ENCODE results near the gene MTHFD1. TPM values are rescaled to one million over a fixed set of nuclear protein-coding genes. Genes with fewer than 3 reads are reported as not detected.

Gene MTHFD1
- total RNA-seq, 1 experiment from 2014 or later, result 226 TPM

DNA sequence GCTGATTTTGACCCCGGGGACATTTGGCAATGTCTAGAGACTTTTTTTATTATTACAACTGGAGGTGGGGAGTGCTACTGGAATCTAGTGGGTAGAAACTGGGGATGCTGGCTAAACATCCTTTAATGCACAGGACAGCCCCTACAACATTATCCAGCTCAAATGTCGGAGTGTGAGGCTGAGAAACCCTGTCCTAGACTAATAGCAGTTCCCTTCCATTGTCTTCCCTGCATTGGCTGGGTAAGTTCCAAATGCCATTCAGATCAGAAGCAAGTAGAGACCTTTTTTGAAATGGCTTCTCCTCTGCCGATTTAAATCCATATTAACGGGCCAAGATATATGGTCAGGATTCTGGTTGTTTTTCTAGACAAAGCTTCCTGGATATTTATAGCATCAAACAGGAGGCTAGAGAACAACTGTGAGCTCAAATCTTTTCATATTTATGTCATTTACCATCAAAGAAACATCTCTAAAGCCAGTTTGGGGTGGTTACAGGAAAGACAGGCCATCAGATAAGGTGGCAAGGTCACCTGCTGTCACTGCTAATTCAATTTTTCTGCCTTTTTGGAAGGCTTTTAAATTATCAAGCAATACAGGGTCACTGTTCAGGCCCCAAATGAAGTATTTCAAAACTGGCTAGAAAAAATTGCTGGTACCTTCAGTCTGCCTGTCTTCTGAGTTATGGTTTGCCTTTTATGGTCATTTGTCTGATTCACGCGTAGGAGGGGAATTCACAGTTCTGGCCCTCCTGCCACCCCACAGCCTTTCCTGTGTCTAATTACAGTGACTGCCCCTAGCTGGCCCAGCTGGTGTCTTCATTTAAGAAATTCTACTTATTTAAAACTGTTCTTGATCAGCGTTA is 57.1 kb downstream of the MTHFD1 start:
- Mint-ChIP-seq H3K36me3 (peaks cover 72% of the 10 kb centered on the region), H3K27ac (no peak overlapping the region; the same call in 1 of the 2 replicates), H3K4me3 (no peak overlapping the region), H3K4me1 (no peaks in the 10 kb centered on the region), H3K9me3 (no peaks in the 10 kb centered on the region), H3K27me3 (ENCODE audit: low read depth) (no peaks in the 10 kb centered on the region)
- POLR2A ChIA-PET, result no interaction called here
- no peak for TF ChIP-seq RORB (CRISPR knock-in tag; IDR thresholded peaks at IDR 0.05)
- no peak for TF ChIP-seq CREM (CRISPR knock-in tag; IDR thresholded peaks at IDR 0.05)
- no peak for TF ChIP-seq ZNF396 (CRISPR knock-in tag; IDR thresholded peaks at IDR 0.05; ENCODE audit: borderline replicate concordance)
- CTCF ChIA-PET, result interaction anchor here (1.7 kb wide), 1 partner anchor 101 kb away, joined by 5 read pairs; no protein-coding TSS in a partner anchor
- DNase-seq (ENCODE audit: low spot score) (no peak), ATAC-seq (no peak)

DNA sequence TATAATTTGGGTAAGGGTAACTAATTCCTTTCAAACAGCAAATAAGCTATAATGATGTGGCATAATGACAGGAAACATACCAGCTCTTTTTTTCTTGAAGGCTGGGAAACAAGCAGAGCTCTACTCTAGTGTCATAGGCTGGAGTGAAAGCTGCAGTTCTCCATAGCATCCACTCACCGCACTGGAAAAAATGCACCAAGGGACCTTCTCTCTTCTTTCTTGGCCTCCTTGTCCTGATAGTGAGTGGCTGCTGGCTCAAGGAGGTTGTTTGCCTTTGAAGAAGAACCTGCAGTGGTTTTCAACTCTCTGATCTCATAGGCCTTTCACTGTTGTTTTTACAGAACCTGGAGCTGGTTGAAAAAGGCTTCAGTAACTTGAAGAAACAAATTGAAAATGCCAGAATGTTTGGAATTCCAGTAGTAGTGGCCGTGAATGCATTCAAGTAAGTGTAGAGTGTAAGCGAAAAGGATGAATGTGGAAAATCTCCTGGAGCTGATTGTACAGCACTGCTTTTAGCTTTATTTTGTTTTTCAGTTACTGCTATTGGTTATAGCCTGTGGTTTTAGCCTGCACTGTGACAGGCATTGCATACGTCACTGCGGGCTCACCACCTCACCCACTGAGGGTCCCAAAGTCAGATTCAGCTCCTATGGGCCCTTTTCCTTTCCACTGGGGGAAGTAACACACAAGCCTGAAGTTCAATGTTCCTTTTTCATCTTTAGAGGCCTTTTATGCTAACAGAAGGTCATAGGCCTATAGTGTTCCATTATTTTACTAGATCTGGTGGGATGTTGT is 59.9 kb downstream of the MTHFD1 start:
- Mint-ChIP-seq H3K4me1 (no peaks in the 10 kb centered on the region), H3K27ac (no peak overlapping the region), H3K9me3 (no peaks in the 10 kb centered on the region), H3K36me3 (peaks cover 66% of the 10 kb centered on the region), H3K27me3 (ENCODE audit: low read depth) (no peaks in the 10 kb centered on the region), H3K4me3 (no peak overlapping the region)
- ATAC-seq (no peak), DNase-seq (ENCODE audit: low spot score) (no peak)
- TF ChIP-seq, protein P1, sequence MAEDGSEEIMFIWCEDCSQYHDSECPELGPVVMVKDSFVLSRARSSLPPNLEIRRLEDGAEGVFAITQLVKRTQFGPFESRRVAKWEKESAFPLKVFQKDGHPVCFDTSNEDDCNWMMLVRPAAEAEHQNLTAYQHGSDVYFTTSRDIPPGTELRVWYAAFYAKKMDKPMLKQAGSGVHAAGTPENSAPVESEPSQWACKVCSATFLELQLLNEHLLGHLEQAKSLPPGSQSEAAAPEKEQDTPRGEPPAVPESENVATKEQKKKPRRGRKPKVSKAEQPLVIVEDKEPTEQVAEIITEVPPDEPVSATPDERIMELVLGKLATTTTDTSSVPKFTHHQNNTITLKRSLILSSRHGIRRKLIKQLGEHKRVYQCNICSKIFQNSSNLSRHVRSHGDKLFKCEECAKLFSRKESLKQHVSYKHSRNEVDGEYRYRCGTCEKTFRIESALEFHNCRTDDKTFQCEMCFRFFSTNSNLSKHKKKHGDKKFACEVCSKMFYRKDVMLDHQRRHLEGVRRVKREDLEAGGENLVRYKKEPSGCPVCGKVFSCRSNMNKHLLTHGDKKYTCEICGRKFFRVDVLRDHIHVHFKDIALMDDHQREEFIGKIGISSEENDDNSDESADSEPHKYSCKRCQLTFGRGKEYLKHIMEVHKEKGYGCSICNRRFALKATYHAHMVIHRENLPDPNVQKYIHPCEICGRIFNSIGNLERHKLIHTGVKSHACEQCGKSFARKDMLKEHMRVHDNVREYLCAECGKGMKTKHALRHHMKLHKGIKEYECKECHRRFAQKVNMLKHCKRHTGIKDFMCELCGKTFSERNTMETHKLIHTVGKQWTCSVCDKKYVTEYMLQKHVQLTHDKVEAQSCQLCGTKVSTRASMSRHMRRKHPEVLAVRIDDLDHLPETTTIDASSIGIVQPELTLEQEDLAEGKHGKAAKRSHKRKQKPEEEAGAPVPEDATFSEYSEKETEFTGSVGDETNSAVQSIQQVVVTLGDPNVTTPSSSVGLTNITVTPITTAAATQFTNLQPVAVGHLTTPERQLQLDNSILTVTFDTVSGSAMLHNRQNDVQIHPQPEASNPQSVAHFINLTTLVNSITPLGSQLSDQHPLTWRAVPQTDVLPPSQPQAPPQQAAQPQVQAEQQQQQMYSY (CRISPR knock-in tag; IDR thresholded peaks at IDR 0.05), result no peak
- TF ChIP-seq ETV6 (CRISPR knock-in tag; IDR thresholded peaks at IDR 0.05) (no peak), ZNF671 (CRISPR knock-in tag; IDR thresholded peaks at IDR 0.05) (no peak), FOXJ3 (CRISPR knock-in tag; IDR thresholded peaks at IDR 0.05; ENCODE audit: borderline replicate concordance) (no peak), ZNF121 (CRISPR knock-in tag; IDR thresholded peaks at IDR 0.05) (no peak), ZBTB21 (CRISPR knock-in tag; IDR thresholded peaks at IDR 0.05; ENCODE audit: borderline replicate concordance) (no peak), MXD4 (CRISPR knock-in tag; IDR thresholded peaks at IDR 0.05; ENCODE audit: borderline replicate concordance) (no peak), OVOL2 (CRISPR knock-in tag; IDR thresholded peaks at IDR 0.05; ENCODE audit: borderline replicate concordance) (no peak), HMGA2 (CRISPR knock-in tag; IDR thresholded peaks at IDR 0.05) (no peak)
- TF ChIP-seq, protein P2, sequence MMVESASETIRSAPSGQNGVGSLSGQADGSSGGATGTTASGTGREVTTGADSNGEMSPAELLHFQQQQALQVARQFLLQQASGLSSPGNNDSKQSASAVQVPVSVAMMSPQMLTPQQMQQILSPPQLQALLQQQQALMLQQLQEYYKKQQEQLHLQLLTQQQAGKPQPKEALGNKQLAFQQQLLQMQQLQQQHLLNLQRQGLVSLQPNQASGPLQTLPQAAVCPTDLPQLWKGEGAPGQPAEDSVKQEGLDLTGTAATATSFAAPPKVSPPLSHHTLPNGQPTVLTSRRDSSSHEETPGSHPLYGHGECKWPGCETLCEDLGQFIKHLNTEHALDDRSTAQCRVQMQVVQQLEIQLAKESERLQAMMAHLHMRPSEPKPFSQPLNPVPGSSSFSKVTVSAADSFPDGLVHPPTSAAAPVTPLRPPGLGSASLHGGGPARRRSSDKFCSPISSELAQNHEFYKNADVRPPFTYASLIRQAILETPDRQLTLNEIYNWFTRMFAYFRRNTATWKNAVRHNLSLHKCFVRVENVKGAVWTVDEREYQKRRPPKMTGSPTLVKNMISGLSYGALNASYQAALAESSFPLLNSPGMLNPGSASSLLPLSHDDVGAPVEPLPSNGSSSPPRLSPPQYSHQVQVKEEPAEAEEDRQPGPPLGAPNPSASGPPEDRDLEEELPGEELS (CRISPR knock-in tag; IDR thresholded peaks at IDR 0.05), result no peak
- TF ChIP-seq, protein P3, sequence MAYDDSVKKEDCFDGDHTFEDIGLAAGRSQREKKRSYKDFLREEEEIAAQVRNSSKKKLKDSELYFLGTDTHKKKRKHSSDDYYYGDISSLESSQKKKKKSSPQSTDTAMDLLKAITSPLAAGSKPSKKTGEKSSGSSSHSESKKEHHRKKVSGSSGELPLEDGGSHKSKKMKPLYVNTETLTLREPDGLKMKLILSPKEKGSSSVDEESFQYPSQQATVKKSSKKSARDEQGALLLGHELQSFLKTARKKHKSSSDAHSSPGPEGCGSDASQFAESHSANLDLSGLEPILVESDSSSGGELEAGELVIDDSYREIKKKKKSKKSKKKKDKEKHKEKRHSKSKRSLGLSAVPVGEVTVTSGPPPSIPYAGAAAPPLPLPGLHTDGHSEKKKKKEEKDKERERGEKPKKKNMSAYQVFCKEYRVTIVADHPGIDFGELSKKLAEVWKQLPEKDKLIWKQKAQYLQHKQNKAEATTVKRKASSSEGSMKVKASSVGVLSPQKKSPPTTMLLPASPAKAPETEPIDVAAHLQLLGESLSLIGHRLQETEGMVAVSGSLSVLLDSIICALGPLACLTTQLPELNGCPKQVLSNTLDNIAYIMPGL (CRISPR knock-in tag; IDR thresholded peaks at IDR 0.05), result no peak
- TF ChIP-seq, protein P4, sequence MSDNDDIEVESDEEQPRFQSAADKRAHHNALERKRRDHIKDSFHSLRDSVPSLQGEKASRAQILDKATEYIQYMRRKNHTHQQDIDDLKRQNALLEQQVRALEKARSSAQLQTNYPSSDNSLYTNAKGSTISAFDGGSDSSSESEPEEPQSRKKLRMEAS (CRISPR knock-in tag; IDR thresholded peaks at IDR 0.05), result no peak
- ChIA-PET CTCF (no interaction called here), POLR2A (interaction anchor here (0.5 to 1.2 kb wide), 3 partner anchors 60 to 446 kb away, joined by 3 to 8 read pairs (median 3); no protein-coding TSS in a partner anchor)
